ENCODE results near the gene B3GAT1. TPM values are rescaled to one million over a fixed set of nuclear protein-coding genes. Genes with fewer than 3 reads are reported as not detected.

B3GAT1 gene
- total RNA-seq, 1 donor from 2014 or later = 1.9 TPM

GRCh38 chr11:134360050-134360835, 51.8 kb downstream of the B3GAT1 start:
- Mint-ChIP-seq H3K4me3 (ENCODE audit: unreplicated experiment) (no peak overlapping the region), H3K27me3 (ENCODE audit: low read depth, unreplicated experiment) (peaks cover 48% of the 10 kb centered on the region), H3K36me3 (ENCODE audit: low read depth, unreplicated experiment) (no peaks in the 10 kb centered on the region), H3K27ac (ENCODE audit: unreplicated experiment) (no peak overlapping the region), H3K9me3 (ENCODE audit: unreplicated experiment) (no peaks in the 10 kb centered on the region), H3K4me1 (ENCODE audit: low read depth, unreplicated experiment) (no peaks in the 10 kb centered on the region)
- Histone ChIP-seq H3K79me2 (ENCODE audit: insufficient read depth, low read length) (no peaks in the 10 kb centered on the region), H3K4me1 (ENCODE audit: insufficient read depth, low read length) (no peaks in the 10 kb centered on the region), H3K27me3 (ENCODE audit: insufficient read depth, low read length) (no peaks in the 10 kb centered on the region), H3K36me3 (ENCODE audit: insufficient read depth, low read length) (no peaks in the 10 kb centered on the region), H3K4me2 (ENCODE audit: low read length) (no peak overlapping the region), H3K9ac (ENCODE audit: low read length) (no peak overlapping the region), H3K9me3 (ENCODE audit: insufficient read depth, low read depth, low read length) (no peaks in the 10 kb centered on the region), H2AFZ (ENCODE audit: low read depth, low read length) (no peak overlapping the region), H3K27ac (ENCODE audit: low read depth, low read length) (no peak overlapping the region), H4K20me1 (ENCODE audit: insufficient read depth, low read length) (no peaks in the 10 kb centered on the region), H3K4me3 (ENCODE audit: insufficient read depth, low read depth, low read length) (no peak overlapping the region)
- FAIRE-seq = no peak
- DNase-seq (ENCODE audit: low read depth) = peak; percentile 18
- TF ChIP-seq CTCF (IDR thresholded peaks at IDR 0.05; ENCODE audit: insufficient read depth, low read depth, low read length) = peak; percentile 56
- TF ChIP-seq EZH2 (IDR thresholded peaks at IDR 0.05; ENCODE audit: insufficient read depth, low read length) = no peak

DNA sequence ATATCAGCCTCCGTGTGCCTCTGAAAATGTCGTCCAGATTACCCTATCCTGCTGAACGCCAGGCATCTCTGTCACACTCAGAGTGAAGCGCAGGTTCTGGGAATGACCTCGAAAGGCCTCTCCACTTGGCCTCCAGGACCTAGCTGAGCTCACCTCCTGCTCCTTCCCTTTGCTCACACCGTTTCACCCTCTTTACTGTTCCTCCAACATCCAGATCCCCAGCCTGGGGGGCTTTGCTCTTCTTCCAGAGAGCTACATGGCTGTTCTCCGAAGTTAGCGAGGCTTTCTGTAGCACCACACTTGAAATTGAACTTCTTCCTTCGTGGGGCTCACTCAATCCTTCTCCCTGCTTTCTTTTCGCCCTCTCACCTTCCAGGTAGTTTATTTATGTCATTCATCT, 52.4 kb downstream of the B3GAT1 start:
- FAIRE-seq = no peak

More for the DNA sequence above, 52.4 kb downstream of the B3GAT1 start:
- no peaks in the 10 kb centered on the region for H3K36me3 Mint-ChIP-seq (ENCODE audit: low read depth, unreplicated experiment)
- peaks cover 48% of the 10 kb centered on the region for H3K27me3 Mint-ChIP-seq (ENCODE audit: low read depth, unreplicated experiment)
- no peaks in the 10 kb centered on the region for H3K4me1 Mint-ChIP-seq (ENCODE audit: low read depth, unreplicated experiment)
- H4K20me1 ChIP-seq (ENCODE audit: insufficient read depth, low read length) = no peaks in the 10 kb centered on the region
- no peaks in the 10 kb centered on the region for H3K27me3 ChIP-seq (ENCODE audit: insufficient read depth, low read length)
- H3K36me3 ChIP-seq (ENCODE audit: insufficient read depth, low read length) = no peaks in the 10 kb centered on the region
- H3K9ac ChIP-seq (ENCODE audit: low read length) = no peak overlapping the region
- DNase-seq (ENCODE audit: low read depth) = no peak
- no peak overlapping the region for H2AFZ ChIP-seq (ENCODE audit: low read depth, low read length)
- no peak overlapping the region for H3K4me3 Mint-ChIP-seq (ENCODE audit: unreplicated experiment)
- H3K79me2 ChIP-seq (ENCODE audit: insufficient read depth, low read length) = no peaks in the 10 kb centered on the region
- H3K9me3 Mint-ChIP-seq (ENCODE audit: unreplicated experiment) = no peaks in the 10 kb centered on the region
- H3K4me3 ChIP-seq (ENCODE audit: insufficient read depth, low read depth, low read length) = no peak overlapping the region
- H3K27ac ChIP-seq (ENCODE audit: low read depth, low read length) = no peak overlapping the region
- no peaks in the 10 kb centered on the region for H3K4me1 ChIP-seq (ENCODE audit: insufficient read depth, low read length)
- H3K27ac Mint-ChIP-seq (ENCODE audit: unreplicated experiment) = peak overlapping the region; percentile 26
- no peak overlapping the region for H3K4me2 ChIP-seq (ENCODE audit: low read length)
- no peaks in the 10 kb centered on the region for H3K9me3 ChIP-seq (ENCODE audit: insufficient read depth, low read depth, low read length)
- TF ChIP-seq CTCF (IDR thresholded peaks at IDR 0.05; ENCODE audit: insufficient read depth, low read depth, low read length) (no peak), EZH2 (IDR thresholded peaks at IDR 0.05; ENCODE audit: insufficient read depth, low read length) (no peak)
